Germinal center (tissue), 1 donor: ENCODE measurements around the gene PSME3.
"Not testable (repeated sequence)": the region's sequence is repeated elsewhere in the genome, so short reads cannot be mapped to it uniquely, and the experiment has no call there.

Experiments
- DNase-seq: peaks from one replicate; pipeline ENCODE4 v3.0.0; 2012; ENCODE audit warnings: mixed read lengths, low spot score

PSME3 gene

GRCh38 chr17:42851371-42852240, 18.4 kb downstream of the PSME3 start:
- DNase-seq = not testable (repeated sequence)

DNA sequence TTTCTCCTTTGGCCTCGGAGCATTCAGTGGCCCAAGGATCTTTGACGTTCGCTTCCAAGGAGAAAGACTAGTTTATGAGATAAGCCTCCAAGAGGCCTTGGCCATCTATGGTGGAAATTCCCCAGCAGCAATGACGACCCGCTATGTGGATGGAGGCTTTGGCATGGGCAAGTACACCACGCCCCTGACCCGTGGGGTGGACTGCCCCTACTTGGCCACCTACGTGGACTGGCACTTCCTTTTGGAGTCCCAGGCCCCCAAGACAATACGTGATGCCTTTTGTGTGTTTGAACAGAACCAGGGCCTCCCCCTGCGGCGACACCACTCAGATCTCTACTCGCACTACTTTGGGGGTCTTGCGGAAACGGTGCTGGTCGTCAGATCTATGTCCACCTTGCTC, 19.2 kb downstream of the PSME3 start:
- no peak for DNase-seq

DNA sequence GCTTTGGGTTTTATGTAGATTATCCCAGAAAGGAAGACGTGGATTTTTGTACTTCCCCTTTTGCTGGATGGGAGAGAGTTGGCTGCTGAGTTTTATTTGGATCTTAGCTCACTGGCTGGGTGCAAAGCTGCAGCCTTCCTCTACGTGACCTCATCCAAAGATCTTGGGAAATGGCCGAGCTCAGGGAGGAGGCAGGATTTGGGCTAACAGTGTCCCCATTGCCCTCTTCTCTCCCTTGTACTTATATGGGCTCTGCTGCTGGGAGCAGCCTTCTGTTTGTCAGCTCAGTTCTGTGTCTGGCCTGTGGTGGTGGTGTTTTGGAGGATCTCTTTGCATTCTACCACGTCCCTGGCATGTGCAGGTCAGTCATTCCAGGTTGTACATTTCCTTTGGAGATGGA, 19.8 kb downstream of the PSME3 start:
- no peak for DNase-seq

DNA sequence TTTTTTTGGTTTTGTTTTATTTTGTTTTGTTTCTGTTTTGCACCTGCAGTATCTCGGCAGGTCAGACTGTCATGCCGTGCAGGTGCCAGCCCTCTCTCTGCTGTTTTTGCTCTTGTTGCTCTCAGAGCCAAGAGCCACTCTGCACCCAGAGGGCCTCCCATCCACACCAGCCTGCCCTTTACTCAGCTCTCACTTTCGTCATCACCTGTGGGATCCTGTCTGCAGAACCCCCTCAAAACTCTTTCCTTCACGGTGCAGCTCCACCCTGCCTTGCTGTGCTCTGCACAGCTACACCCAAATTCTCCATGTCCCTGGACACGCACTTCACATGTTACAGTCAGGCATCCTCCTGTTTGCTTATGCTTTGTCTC, 20.4 kb downstream of the PSME3 start:
- DNase-seq = no peak

- DNase-seq = no peak
Measured at GRCh38 chr17:42853968-42854790, 21.0 kb downstream of the PSME3 start.

GRCh38 chr17:42855048-42855596, 21.9 kb downstream of the PSME3 start:
- no peak for DNase-seq

DNA sequence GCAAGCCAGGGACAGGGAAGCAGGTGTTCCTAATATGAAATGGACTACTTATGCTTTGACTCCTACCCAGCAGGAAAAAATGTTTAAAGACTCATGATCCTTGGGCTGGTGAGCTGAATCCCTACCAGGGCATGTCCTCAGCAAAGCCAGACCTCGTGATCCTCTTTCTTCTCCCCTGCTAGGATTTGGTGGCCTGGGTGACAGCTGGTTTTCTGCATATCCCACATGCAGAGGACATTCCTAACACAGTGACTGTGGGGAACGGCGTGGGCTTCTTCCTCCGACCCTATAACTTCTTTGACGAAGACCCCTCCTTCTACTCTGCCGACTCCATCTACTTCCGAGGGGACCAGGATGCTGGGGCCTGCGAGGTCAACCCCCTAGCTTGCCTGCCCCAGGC, 22.9 kb downstream of the PSME3 start:
- not testable (repeated sequence) for DNase-seq

- DNase-seq = not testable (repeated sequence)
Measured at GRCh38 chr17:42856516-42856915, 23.3 kb downstream of the PSME3 start.

DNA sequence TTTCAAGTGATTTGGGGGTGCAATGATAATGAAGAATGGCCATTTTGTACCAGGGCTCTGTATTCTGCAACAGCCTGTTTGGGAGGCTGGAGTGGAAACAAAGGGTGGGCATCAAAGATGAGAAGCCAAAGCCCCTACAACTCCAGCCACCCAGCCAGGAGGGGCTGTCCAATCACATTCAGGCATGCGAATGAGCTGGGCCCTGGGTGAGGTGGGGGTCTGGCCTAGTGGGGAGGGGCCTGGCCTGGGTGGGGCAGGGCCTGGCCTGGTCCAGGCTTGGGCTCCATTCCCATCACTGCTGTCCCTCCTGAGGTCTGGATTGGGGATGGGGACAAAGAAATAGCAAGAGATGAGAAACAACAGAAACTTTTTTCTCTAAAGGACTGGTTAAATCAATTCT, 24.2 kb downstream of the PSME3 start:
- DNase-seq = no peak

- no peak for DNase-seq
Measured at GRCh38 chr17:42865638-42866094, 32.5 kb downstream of the PSME3 start.

- DNase-seq = no peak
Measured at GRCh38 chr17:42866216-42866615, 33.0 kb downstream of the PSME3 start.

GRCh38 chr17:42866631-42867575, 33.7 kb downstream of the PSME3 start:
- DNase-seq = no peak

DNA sequence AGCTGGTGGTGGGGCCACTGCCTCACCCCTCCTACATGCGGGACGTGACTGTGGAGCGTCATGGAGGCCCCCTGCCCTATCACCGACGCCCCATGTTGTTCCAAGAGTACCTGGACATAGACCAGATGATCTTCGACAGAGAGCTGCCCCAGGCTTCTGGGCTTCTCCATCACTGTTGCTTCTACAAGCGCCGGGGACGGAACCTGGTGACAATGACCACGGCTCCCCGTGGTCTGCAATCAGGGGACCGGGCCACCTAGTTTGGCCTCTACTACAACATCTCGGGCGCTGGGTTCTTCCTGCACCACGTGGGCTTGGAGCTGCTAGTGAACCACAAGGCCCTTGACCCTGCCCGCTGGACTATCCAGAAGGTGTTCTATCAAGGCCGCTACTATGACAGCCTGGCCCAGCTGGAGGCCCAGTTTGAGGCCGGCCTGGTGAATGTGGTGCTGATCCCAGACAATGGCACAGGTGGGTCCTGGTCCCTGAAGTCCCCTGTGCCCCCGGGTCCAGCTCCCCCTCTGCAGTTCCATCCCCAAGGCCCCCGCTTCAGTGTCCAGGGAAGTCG, 34.6 kb downstream of the PSME3 start:
- not testable (repeated sequence) for DNase-seq

- no peak for DNase-seq
Measured at GRCh38 chr17:42868338-42868737, 35.1 kb downstream of the PSME3 start.

DNA sequence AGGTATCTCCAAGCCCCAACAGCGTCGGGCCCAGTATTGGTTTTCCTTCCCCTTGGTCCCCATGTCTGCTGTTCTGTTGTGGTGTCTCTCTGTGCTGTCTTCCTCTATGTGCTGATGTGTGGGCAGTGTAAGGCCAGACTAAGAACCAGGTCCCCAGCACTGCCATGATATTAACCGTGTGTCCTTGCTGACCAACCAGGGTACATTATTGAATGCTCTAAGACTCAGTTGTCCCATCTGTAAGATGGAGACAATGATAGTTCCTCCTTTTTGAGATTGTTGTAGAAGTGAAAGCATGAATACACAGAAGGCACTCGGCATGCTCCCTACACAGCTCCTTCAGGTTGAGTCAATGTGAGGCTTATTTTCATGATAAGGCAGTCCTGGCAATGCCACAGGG, 38.5 kb downstream of the PSME3 start:
- no peak for DNase-seq

GRCh38 chr17:42872251-42872965, 39.2 kb downstream of the PSME3 start:
- no peak for DNase-seq

DNA sequence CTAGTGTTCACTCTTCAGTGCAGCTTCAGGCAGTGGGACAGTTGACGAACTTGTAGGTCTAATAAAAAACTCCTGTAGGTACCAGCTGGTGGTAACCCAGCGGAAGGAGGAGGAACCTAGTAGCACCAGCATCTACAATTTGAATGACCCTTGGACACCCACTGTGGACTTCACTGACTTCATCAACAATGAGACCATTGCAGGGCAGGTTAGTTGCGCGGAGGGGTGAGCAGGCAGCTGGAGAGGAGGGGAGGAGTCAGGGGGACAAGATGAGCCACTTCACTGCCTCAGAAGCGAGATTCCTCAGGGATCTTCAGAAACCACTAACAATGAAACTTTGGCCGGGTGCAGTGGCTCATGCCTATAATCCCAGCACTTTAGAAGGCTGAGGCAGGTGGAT, 40.1 kb downstream of the PSME3 start:
- DNase-seq = no peak

DNA sequence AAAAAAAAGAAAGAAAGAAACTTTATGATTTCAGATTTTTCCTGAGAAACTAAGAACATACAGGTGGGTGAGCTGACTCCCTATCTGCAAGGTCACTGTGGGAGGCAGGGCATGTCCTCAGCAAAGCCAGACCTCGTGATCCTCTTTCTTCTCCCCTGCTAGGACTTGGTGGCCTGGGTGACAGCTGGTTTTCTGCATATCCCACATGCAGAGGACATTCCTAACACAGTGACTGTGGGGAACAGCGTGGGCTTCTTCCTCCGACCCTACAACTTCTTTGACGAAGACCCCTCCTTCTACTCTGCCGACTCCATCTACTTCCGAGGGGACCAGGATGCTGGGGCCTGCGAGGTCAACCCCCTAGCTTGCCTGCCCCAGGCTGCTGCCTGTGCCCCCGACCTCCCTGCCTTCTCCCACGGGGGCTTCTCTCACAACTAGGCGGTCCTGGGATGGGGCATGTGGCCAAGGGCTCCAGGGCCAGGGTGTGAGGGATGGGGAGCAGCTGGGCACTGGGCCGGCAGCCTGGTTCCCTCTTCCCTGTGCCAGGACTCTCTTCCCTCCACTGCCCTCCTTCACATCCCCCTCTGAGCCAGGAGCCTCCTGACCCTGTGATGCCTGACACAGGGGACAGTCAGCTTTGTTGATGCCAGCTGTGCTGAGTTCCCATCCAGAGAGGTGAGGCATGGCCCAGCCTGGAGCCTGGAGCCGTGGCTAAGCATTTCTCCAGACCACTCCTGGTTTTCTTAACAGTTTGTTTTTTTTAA, 40.9 kb downstream of the PSME3 start:
- DNase-seq = not testable (repeated sequence)

GRCh38 chr17:42877037-42877436, 43.8 kb downstream of the PSME3 start:
- no peak for DNase-seq
